HFFc6 (cell line): ENCODE results near the gene KLHL33. TPM values are rescaled to one million over a fixed set of nuclear protein-coding genes. Genes with fewer than 3 reads are reported as not detected.

ENCODE experiments used
- DNase-seq: peaks from one replicate; pipeline ENCODE4 v3.0.0-alpha.2; 2018
- H3K27ac Mint-ChIP-seq: 2 replicates; pipeline ENCODE4 v1.8.0; 2020; ENCODE audit warnings: mild to moderate bottlenecking, mixed read lengths
- H3K27me3 Mint-ChIP-seq: 2 replicates; pipeline ENCODE4 v1.8.0; 2021; ENCODE audit warnings: mild to moderate bottlenecking, moderate library complexity, mixed read lengths; ENCODE audit not compliant: insufficient read depth
- H3K36me3 Mint-ChIP-seq: 2 replicates; pipeline ENCODE4 v1.8.0; 2021; ENCODE audit warnings: low read depth, mixed read lengths
- H3K4me1 Mint-ChIP-seq: 2 replicates; pipeline ENCODE4 v1.8.0; 2020; ENCODE audit warnings: low read depth, mixed read lengths
- H3K4me3 Mint-ChIP-seq: 2 replicates; pipeline ENCODE4 v1.8.0; 2020; ENCODE audit warnings: mild to moderate bottlenecking, moderate library complexity, mixed read lengths
- H3K9me3 Mint-ChIP-seq: 2 replicates; pipeline ENCODE4 v1.8.0; 2020; ENCODE audit warnings: mild to moderate bottlenecking, mixed read lengths
- CTCF ChIP-seq: fragments of 200-600 bp; sonication (generic); IDR thresholded peaks from 2 replicates; pipeline ENCODE4 v1.5.0; 2021; ENCODE audit warnings: antibody characterized with exemption, mild to moderate bottlenecking
- total RNA-seq, 6 experiments: library from RNA; stranded (reverse); fragmentation: NEBNext Ultra II Directional; extraction: Animal tissue kit (Norgen Biotek cat#: 25700); gene quantifications; 2 replicates in 1 of 6; 3 replicates in 5 of 6; pipeline ENCODE4 v1.2.3, GENCODE V29; 2021

The KLHL33 gene
- total RNA-seq, 6 experiments from 2014 or later, result 0.05 TPM; not detected in 5

- Mint-ChIP-seq H3K27ac (no peak overlapping the region), H3K4me3 (no peak overlapping the region), H3K36me3 (peaks cover 9% of the 10 kb centered on the region; the same call in 1 of the 2 replicates), H3K4me1 (no peaks in the 10 kb centered on the region), H3K27me3 (peaks cover 2% of the 10 kb centered on the region; the same call in 1 of the 2 replicates), H3K9me3 (no peaks in the 10 kb centered on the region)
- no peak for DNase-seq
- no peak for TF ChIP-seq CTCF
Measured at GRCh38 chr14:20379743-20380142, 56.2 kb downstream of the KLHL33 start.

GRCh38 chr14:20377171-20377570, 58.8 kb downstream of the KLHL33 start:
- peaks cover 2% of the 10 kb centered on the region; the same call in 1 of the 2 replicates for H3K27me3 Mint-ChIP-seq
- H3K9me3 Mint-ChIP-seq, result no peaks in the 10 kb centered on the region
- H3K4me3 Mint-ChIP-seq, result no peak overlapping the region
- no peaks in the 10 kb centered on the region for H3K4me1 Mint-ChIP-seq
- no peak for DNase-seq
- TF ChIP-seq CTCF, result no peak
- H3K27ac Mint-ChIP-seq, result no peak overlapping the region
- peaks cover 9% of the 10 kb centered on the region; the same call in 1 of the 2 replicates for H3K36me3 Mint-ChIP-seq

- Mint-ChIP-seq H3K4me1 (no peaks in the 10 kb centered on the region), H3K27me3 (no peaks in the 10 kb centered on the region), H3K4me3 (no peak overlapping the region), H3K9me3 (no peaks in the 10 kb centered on the region), H3K36me3 (peaks cover 9% of the 10 kb centered on the region; the same call in 1 of the 2 replicates), H3K27ac (no peak overlapping the region; the same call in 1 of the 2 replicates)
- TF ChIP-seq CTCF, result no peak
- DNase-seq, result no peak
Measured at GRCh38 chr14:20376071-20376588, 59.8 kb downstream of the KLHL33 start.

Other genes with a start within 250 kb of the KLHL33 start
- not detected for gene OR11G2, start 245.3 kb downstream of the KLHL33 start, total RNA-seq
- not detected for gene OR11H6, start 212.5 kb downstream of the KLHL33 start, total RNA-seq
- not detected for gene OR11H7, start 207.2 kb downstream of the KLHL33 start, total RNA-seq
- not detected for gene OR11H4, start 196.9 kb downstream of the KLHL33 start, total RNA-seq
- 10 to 100 TPM; 21.3 to 27.1 (median 23.3) TPM for gene TTC5, start 130.2 kb downstream of the KLHL33 start, total RNA-seq
- gene CCNB1IP1, start 102.9 kb downstream of the KLHL33 start, total RNA-seq, result 10 to 100 TPM; 17.6 to 24.0 (median 20.3) TPM
- gene PARP2, start 92.5 kb downstream of the KLHL33 start, total RNA-seq, result 10 to 100 TPM; 15.7 to 22.9 (median 22.0) TPM
- 10 to 100 TPM; 11.6 to 16.1 (median 13.7) TPM for gene TEP1, start 22.7 kb downstream of the KLHL33 start, total RNA-seq
- gene OSGEP, start 18.6 kb upstream of the KLHL33 start, total RNA-seq, result 10 to 100 TPM; 26.4 to 33.8 (median 30.7) TPM
- 100 to 1,000 TPM; 161 to 189 (median 184) TPM for gene APEX1, start 19.1 kb upstream of the KLHL33 start, total RNA-seq
- gene PIP4P1, start 25.3 kb upstream of the KLHL33 start, total RNA-seq, result 10 to 100 TPM; 17.0 to 20.3 (median 19.2) TPM
- gene PNP, start 33.2 kb upstream of the KLHL33 start, total RNA-seq, result 10 to 100 TPM; 19.8 to 32.3 (median 25.7) TPM
- under 1 TPM in 2 of 6 experiments, not detected in 4; 0.14 to 0.17 TPM for gene RNASE10, start 69.4 kb upstream of the KLHL33 start, total RNA-seq
- gene RNASE9, start 124.9 kb upstream of the KLHL33 start, total RNA-seq, result not detected
- gene RNASE11, start 151.8 kb upstream of the KLHL33 start, total RNA-seq, result not detected
- not detected for gene RNASE12, start 155.2 kb upstream of the KLHL33 start, total RNA-seq
- gene OR6S1, start 205.5 kb upstream of the KLHL33 start, total RNA-seq, result not detected
- gene RNASE4, start 248.4 kb upstream of the KLHL33 start, total RNA-seq, result 1 to 10 TPM; 2.8 to 6.9 (median 5.3) TPM